WTC11 (cell line): ENCODE data around the gene RPL9.

Experiments
- MLX ChIP-seq: sonication (generic); formaldehyde crosslinking; IDR thresholded peaks from 2 replicates; pipeline ENCODE4 v1.8.1; 2023; ENCODE audit warnings: mild to moderate bottlenecking, missing genetic modification reagents, moderate library complexity
- TEAD1 ChIP-seq: sonication (generic); formaldehyde crosslinking; IDR thresholded peaks from 2 replicates; pipeline ENCODE4 v1.8.0; 2022; ENCODE audit warnings: mild to moderate bottlenecking, missing genetic modification reagents

- no peak for TF ChIP-seq MLX (CRISPR knock-in tag)
- TF ChIP-seq TEAD1 = no peak
Observed at GRCh38 chr4:39464886-39465501, 6.3 kb upstream of the RPL9 start.
